HG02852 (cell line): ENCODE data around the gene ULK2.

ENCODE experiments used
- ATAC-seq: cut with Tn5 transposase; IDR thresholded peaks from one replicate; pipeline ENCODE4 v1.9.1; 2021; ENCODE audit warnings: mild to moderate bottlenecking, moderate library complexity; ENCODE audit not compliant: unreplicated experiment

ULK2 gene

DNA sequence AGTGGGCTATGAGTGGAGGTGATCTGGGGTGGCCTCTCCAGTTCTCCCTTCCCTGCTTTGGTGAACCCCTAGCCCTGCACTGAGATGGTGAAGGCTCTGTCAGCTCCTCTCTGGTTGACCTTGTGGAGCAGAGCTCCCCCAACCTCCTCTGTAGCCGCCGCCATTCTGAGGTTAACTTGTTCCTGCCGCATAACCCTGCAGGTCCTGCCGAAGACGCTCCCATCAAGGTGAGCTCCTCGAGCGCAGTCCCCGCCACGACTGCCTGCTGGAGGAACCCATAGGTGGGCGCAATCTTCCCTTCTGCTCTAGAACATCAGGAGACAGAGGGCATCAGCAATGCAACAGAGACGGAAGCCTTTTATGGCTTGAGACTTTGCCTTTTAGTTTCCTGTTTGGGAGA, 136.1 kb downstream of the ULK2 start:
- no peak for ATAC-seq

DNA sequence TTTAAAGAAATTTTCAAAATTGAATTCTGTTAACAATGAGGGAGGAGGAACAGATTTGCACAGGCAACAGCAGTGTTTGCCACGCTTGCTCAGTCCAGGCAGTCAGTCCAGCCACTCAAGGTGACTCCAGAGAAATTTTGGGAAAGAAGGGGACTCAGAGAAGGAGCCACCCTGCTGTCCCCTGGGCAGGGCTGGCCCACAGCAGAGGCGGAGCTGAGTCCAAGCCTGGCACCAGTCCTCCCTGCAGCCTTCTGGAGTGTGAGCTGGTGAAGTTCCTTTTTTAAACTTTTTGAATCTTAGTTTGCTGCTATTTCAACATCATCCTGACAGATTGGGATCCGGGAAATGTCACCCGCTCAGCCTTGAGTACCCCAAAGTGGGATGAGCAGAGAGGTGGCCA, 136.9 kb downstream of the ULK2 start:
- ATAC-seq: no peak

DNA sequence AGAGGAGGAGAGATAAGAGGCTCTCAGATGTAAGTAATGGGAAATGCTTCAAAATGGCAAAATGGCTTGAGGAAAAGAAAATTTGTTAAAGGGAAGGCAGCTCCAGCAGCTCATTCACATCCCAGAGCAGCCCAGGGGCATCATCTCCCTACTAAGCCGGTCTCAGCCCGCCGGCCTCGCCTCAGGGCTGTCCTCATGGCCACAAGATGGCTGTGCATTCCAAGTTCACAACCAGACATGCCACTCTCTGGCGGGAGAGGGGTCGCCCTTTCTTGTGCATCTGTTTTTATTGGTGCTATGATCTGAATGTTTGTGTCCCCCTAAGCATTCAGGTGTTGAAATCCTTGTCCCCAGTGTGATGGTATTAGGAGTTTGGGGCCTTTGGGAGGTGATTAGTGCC, 137.8 kb downstream of the ULK2 start:
- no peak for ATAC-seq

DNA sequence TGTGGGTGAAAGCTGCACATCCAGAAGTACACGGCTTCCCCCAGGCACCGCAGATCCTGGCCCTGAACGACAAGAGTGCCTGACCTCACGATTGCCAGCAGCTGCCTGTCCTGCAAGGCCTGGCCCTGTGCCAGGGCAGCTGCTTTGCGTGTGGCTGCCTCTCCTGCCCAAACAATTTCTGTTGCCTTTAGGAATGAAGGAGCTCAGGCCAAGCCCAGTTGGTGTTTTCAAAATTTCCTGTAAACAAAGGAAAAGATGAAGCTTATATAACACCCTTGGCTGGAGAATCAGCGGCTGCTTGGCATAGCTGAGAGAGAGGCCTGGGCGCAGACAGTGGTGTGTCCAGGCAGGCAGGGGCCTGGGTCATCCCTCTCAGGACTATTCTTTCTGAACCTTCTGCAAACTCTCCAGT, 139.6 kb downstream of the ULK2 start:
- no peak for ATAC-seq

DNA sequence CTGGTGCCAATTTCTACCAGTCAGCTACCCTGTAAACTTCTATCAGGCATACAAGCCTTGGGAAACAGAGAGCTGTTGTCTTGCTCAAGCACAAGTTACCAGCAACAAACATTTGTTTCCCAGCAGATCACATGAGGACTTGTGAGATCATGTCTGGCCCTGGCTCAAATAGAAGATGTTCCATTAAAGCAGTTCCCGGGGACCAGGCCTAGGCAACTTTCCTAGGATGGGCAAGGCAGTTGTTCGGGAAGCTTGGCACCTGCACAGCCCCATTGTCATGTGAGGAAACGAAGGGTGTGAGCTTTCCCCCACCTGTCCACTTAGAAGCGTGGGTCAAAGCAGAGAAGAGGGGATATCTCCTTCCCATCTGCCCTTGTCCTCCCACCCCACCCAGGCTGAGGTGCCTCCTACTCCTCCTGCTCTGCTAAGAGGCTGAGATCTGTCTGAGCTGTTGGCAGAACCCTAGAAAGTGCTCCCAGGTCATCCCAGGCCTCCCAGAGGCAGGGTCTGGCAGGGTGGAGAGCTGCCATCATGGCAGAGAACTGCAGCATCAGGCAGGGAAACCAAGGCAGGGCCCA, 140.1 kb downstream of the ULK2 start:
- ATAC-seq: no peak

DNA sequence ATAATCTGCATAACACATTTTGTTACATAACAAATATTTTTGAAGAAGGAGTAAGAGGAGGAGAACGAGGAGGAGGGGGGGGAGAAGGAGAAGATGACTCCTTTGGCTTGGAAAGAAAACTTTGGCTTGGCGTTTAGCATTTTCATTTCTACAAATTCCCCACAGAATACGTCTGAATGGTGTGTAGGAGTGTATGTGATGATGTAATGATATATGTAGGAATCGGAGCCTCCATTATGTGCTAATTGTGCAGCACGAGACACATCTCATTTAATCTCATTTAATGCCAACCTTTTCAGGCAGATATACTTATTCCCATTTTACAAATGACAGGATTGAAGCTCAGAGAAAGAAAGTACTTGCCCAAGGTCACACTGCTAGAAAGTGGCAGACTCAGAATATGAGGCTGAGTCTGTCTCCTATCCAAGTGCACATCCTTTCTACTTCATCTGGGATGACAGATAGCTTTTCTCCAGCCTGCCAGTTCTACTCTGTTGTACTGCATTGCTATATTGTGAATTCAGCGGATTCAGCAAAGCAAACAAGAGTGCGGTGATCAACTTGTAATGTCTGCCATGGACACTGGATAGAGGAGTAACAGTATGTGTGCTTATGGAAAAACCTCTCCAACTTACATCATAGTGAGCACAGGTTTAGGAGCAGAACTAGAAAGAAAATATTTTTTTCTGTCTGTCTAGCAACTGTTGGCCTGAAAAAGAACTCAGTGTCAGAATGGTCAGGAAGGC, 140.9 kb downstream of the ULK2 start:
- ATAC-seq: no peak

DNA sequence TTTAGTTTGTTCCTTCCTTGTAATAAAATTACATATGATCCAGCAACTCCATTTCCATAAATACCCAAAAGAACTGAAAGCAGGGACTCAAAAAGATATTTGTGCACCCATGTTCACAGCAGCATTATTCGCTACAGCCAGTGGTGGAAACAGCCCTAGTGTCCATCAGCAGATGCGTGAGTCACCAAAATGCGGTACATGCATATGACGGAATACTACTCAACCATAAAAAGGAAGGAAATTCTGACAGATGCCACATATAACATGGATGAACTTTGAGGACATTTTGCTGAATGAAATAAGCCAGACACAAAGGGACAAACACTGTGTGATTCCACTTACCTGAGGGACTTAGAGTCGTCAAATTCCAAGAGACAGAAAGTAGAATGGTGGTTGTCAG, 142.2 kb downstream of the ULK2 start:
- no peak for ATAC-seq

DNA sequence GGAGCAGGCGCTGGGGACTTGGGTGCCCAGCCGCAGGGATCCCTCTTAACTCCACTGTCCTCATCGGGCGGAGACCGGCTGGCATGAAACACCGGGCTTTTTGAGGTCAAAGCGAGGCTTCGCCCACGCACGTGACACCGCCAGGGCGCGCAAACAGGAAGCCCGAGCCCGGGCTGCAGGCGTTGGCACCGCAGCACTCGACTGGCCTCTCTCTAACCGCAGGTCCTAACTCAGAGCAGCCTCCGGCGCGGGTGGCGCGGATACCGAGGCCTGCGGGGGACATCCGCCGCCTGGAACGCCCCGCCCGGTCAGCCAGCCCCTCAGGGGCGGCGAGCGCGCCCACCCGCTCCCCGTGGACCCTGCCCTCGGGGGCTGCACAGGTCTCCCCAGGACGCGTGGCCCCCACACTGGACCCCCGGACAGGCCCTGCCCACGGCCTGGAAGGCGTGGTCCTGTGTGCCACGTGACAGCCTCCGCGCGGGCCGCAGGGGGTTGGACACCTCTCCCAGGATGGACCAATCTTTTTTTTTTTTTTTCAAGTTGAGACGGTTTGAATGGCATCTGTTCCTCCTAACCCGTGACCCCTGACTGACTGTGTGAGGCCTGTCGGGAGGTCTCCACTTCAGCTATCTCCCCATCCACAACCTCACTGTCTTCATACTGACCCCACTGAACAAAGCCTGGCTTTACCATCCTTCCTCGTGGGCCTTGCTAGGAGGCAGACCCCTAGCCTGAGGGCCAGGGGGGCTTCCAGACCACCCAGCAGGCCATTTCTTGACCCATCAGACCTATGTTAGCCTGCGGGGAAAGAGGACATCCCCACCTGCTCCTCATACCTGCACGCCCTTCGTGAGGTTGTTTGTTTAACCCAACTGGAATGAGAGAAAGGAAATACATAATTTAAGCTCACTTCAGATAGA, 143.0 kb downstream of the ULK2 start:
- no peak for ATAC-seq

DNA sequence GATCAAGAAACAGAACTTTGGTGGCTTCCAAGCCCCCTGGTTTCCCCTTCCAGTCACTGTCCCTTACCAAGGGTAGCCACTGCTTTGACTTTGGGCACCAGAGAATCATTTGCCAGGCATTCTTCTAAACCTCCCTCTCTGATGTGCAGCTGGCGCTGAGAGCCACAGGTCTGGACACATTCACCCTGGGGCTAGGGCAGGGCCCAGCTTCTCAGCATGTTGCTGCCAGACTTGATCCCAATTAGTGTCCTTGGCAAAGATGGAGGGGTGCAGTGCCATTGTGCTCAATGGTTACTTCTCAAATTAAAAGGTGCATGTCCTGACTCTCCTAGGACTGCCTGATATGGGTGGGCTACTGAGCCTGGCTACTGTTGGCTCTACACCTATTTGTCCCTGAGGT, 143.8 kb downstream of the ULK2 start:
- ATAC-seq: no peak
